ENCODE measurements around the gene RHOG.

RHOG gene

GRCh38 chr11:3859373-3859881 is 18.7 kb upstream of the RHOG start:
- DNase-seq (ENCODE audit: low read depth), result no peak

GRCh38 chr11:3857628-3858027 is 16.9 kb upstream of the RHOG start:
- no peak for DNase-seq (ENCODE audit: low read depth)

GRCh38 chr11:3856856-3857553 is 16.2 kb upstream of the RHOG start:
- no peak for DNase-seq (ENCODE audit: low read depth)

GRCh38 chr11:3855808-3856491 is 15.2 kb upstream of the RHOG start:
- no peak for DNase-seq (ENCODE audit: low read depth)

- peak; percentile 94 for DNase-seq (ENCODE audit: low read depth)
Measured at GRCh38 chr11:3854977-3855807, 14.4 kb upstream of the RHOG start, which contains the start of gene STIM1. Gene STIM1 (plus strand): TSS chr11:3855664. CDS start chr11:3856271, 607 bp downstream.

- no peak for DNase-seq (ENCODE audit: low read depth)
Measured at GRCh38 chr11:3854660-3854976, 13.9 kb upstream of the RHOG start.

GRCh38 chr11:3853899-3854659 is 13.3 kb upstream of the RHOG start:
- DNase-seq (ENCODE audit: low read depth), result peak; percentile 56

- no peak for DNase-seq (ENCODE audit: low read depth)
Measured at GRCh38 chr11:3853545-3853842, 12.7 kb upstream of the RHOG start.

GRCh38 chr11:3849297-3849874 is 8.6 kb upstream of the RHOG start:
- DNase-seq (ENCODE audit: low read depth), result peak; percentile 42

GRCh38 chr11:3845670-3846069 is 4.9 kb upstream of the RHOG start:
- DNase-seq (ENCODE audit: low read depth), result no peak

GRCh38 chr11:3845246-3845645 is 4.5 kb upstream of the RHOG start:
- no peak for DNase-seq (ENCODE audit: low read depth)

GRCh38 chr11:3843326-3843725 is 2.6 kb upstream of the RHOG start:
- DNase-seq (ENCODE audit: low read depth), result no peak

GRCh38 chr11:3841426-3842350 is 929 bp upstream of the RHOG start:
- DNase-seq (ENCODE audit: low read depth), result peak; percentile 91

GRCh38 chr11:3840004-3840869 is 522 bp downstream of the RHOG start:
- peak; percentile 30 for DNase-seq (ENCODE audit: low read depth)

- no peak for DNase-seq (ENCODE audit: low read depth)
Measured at GRCh38 chr11:3838504-3838903, 2.3 kb downstream of the RHOG start.

- DNase-seq (ENCODE audit: low read depth), result no peak
Measured at GRCh38 chr11:3837793-3838192, 3.0 kb downstream of the RHOG start.

- DNase-seq (ENCODE audit: low read depth), result peak; percentile 32
Measured at GRCh38 chr11:3836903-3837302, 3.9 kb downstream of the RHOG start.

- DNase-seq (ENCODE audit: low read depth), result no peak
Measured at GRCh38 chr11:3835751-3836150, 5.0 kb downstream of the RHOG start.

- DNase-seq (ENCODE audit: low read depth), result no peak
Measured at GRCh38 chr11:3834664-3835461, 5.9 kb downstream of the RHOG start.

All from T follicular helper cell (primary cell).